Liver (tissue), 9 donors: ENCODE results near the gene CDK8. TPM values are rescaled to one million over a fixed set of nuclear protein-coding genes. Genes with fewer than 3 reads are reported as not detected.

Source experiments
- DNase-seq: peaks from one replicate; pipeline ENCODE4 v3.0.0-alpha.2; 2017; ENCODE audit warnings: low spot score
- H3K27ac ChIP-seq, 2 donors: one replicate each; pipeline ENCODE4 v1.7.0; 2013; ENCODE audit warnings: inconsistent platforms in 2 of 2, low read length in 2 of 2, control low read depth in 1 of 2, low read depth in 1 of 2, mild to moderate bottlenecking in 1 of 2
- H3K27me3 ChIP-seq, 4 donors: one replicate each; pipeline versions ENCODE4 v1.6.1 to v1.7.0; 2013; ENCODE audit warnings: low read length in 3 of 4, inconsistent platforms in 1 of 4, mild to moderate bottlenecking in 1 of 4, moderate library complexity in 1 of 4; ENCODE audit not compliant: control insufficient read depth in 4 of 4, insufficient read depth in 4 of 4
- H3K36me3 ChIP-seq, 4 donors: one replicate each; pipeline versions ENCODE4 v1.6.1 to v1.7.0; 2013; ENCODE audit warnings: low read length in 3 of 4, mild to moderate bottlenecking in 3 of 4, low read depth in 1 of 4, moderate library complexity in 1 of 4; ENCODE audit not compliant: control insufficient read depth in 4 of 4, insufficient read depth in 3 of 4
- H3K4me1 ChIP-seq, 4 donors: one replicate each; pipeline versions ENCODE4 v1.6.1 to v1.7.0; 2013; ENCODE audit warnings: low read length in 3 of 4, mild to moderate bottlenecking in 3 of 4, moderate library complexity in 1 of 4; ENCODE audit not compliant: control insufficient read depth in 4 of 4, insufficient read depth in 4 of 4
- H3K4me3 ChIP-seq, 3 donors: one replicate each; pipeline versions ENCODE4 v1.6.1 to v1.7.0; 2013; ENCODE audit warnings: low read length in 3 of 3, control low read depth in 1 of 3, low read depth in 1 of 3, mild to moderate bottlenecking in 1 of 3
- H3K9ac ChIP-seq, 2 donors: one replicate each; pipeline ENCODE4 v1.7.0; 2013; ENCODE audit warnings: low read length in 2 of 2, mild to moderate bottlenecking in 2 of 2, moderate library complexity in 2 of 2, control low read depth in 1 of 2, low read depth in 1 of 2
- H3K9me3 ChIP-seq, 4 donors: one replicate each; pipeline versions ENCODE4 v1.6.1 to v1.7.0; 2013; ENCODE audit warnings: low read length in 3 of 4; ENCODE audit not compliant: control insufficient read depth in 4 of 4
- EGR1 ChIP-seq, 2 donors: IDR thresholded peaks; 2 replicates each; pipeline ENCODE4 v1.6.1; 2016 to 2018; ENCODE audit warnings: antibody characterized with exemption in 2 of 2, low read depth in 2 of 2
- FOXA1 ChIP-seq: IDR thresholded peaks from 2 replicates; pipeline ENCODE4 v1.6.1; 2016; ENCODE audit warnings: antibody characterized with exemption
- FOXA2 ChIP-seq: IDR thresholded peaks from 2 replicates; pipeline ENCODE4 v1.6.1; 2016; ENCODE audit warnings: antibody characterized with exemption
- GABPA ChIP-seq, 2 donors: IDR thresholded peaks in 1 of 2; conservative IDR thresholded peaks in 1 of 2; 2 replicates each; pipeline ENCODE4 v1.6.1; 2016; ENCODE audit warnings: antibody characterized with exemption in 2 of 2, mild to moderate bottlenecking in 1 of 2, moderate library complexity in 1 of 2
- HNF4A ChIP-seq, 2 donors: conservative IDR thresholded peaks; 2 replicates each; pipeline ENCODE4 v1.6.1; 2016; ENCODE audit warnings: antibody characterized with exemption in 2 of 2, mild to moderate bottlenecking in 2 of 2
- HNF4G ChIP-seq: IDR thresholded peaks from 2 replicates; pipeline ENCODE4 v1.6.1; 2016; ENCODE audit warnings: antibody characterized with exemption
- JUND ChIP-seq, 2 donors: IDR thresholded peaks; 2 replicates each; pipeline ENCODE4 v1.6.1; 2016; ENCODE audit warnings: antibody characterized with exemption in 2 of 2
- NR2F2 ChIP-seq: IDR thresholded peaks from 2 replicates; pipeline ENCODE4 v1.6.1; 2016; ENCODE audit warnings: antibody characterized with exemption
- RAD21 ChIP-seq, 2 donors: IDR thresholded peaks; 2 replicates each; pipeline ENCODE4 v1.6.1; 2016; ENCODE audit warnings: antibody characterized with exemption in 2 of 2, mild to moderate bottlenecking in 2 of 2
- RXRA ChIP-seq, 2 donors: IDR thresholded peaks; 2 replicates each; pipeline ENCODE4 v1.6.1; 2017 to 2018; ENCODE audit warnings: antibody characterized with exemption in 2 of 2, mild to moderate bottlenecking in 1 of 2
- SP1 ChIP-seq: IDR thresholded peaks from 2 replicates; pipeline ENCODE4 v1.6.1; 2018; ENCODE audit warnings: antibody characterized with exemption, mild to moderate bottlenecking
- YY1 ChIP-seq: IDR thresholded peaks from 2 replicates; pipeline ENCODE4 v1.6.1; 2016; ENCODE audit warnings: antibody characterized with exemption, mild to moderate bottlenecking
- ZBTB33 ChIP-seq: IDR thresholded peaks from 2 replicates; pipeline ENCODE4 v1.6.1; 2016; ENCODE audit warnings: antibody characterized with exemption
- WGBS: extraction: QIAGEN DNeasy Blood & Tissue Kit; methylation state at CpG from one replicate; pipeline ENCODE4 v1.1.7; 2013; 5-methylcytosine and 5-hydroxymethylcytosine counted together
- polyA plus RNA-seq, 2 donors: library from polyadenylated mRNA; stranded (reverse) in 1 of 2; unstranded in 1 of 2; fragments of 200-250 nt in 1 of 2; fragments of >200 nt in 1 of 2; fragmentation: Nextera tagmentation in 1 of 2; extraction: Ambion mirVana in 1 of 2; gene quantifications; one replicate each; pipeline versions ENCODE4 v1.2.1 to v1.2.3, GENCODE V29; 2013 to 2015
- total RNA-seq, 2 donors: library from RNA; depleted of rRNA; stranded (reverse); fragments of >200 nt; gene quantifications; one replicate each; pipeline ENCODE4 v1.2.3, GENCODE V29; 2014
- TF ChIP-seq, protein P1 (sequence below): IDR thresholded peaks from 2 replicates; pipeline ENCODE4 v1.6.1; 2016; ENCODE audit warnings: antibody characterized with exemption, mild to moderate bottlenecking
- TF ChIP-seq, protein P2 (sequence below): IDR thresholded peaks from 2 replicates; pipeline ENCODE4 v1.6.1; 2016; ENCODE audit warnings: antibody characterized with exemption
- TF ChIP-seq, protein P3 (sequence below): IDR thresholded peaks from 2 replicates; pipeline ENCODE4 v1.6.1; 2016; ENCODE audit warnings: antibody characterized with exemption
- TF ChIP-seq, protein P4 (sequence below): fragments of 150-350 bp; IDR thresholded peaks from 2 replicates; pipeline ENCODE4 v1.5.1; 2017; ENCODE audit warnings: improper control_type of control experiment, low read depth, low read length; ENCODE audit not compliant: missing input control
- donor health status: healthy.
- donor health status: healthy.
- donor health status: healthy.
- donor health status: healthy.
- donor health status: healthy.

Gene CDK8
- total and polyA plus RNA-seq, 4 donors = 3.3 to 10.8 (median 6.8) TPM

- no peak overlapping the region for H3K4me3 ChIP-seq
- no peaks in the 10 kb centered on the region for H3K4me1 ChIP-seq
- H3K9me3 ChIP-seq = peaks cover 0 to 3% (median 0%) of the 10 kb centered on the region in 4 donors
- H3K9ac ChIP-seq = no peak overlapping the region
- WGBS = 74% methylated on average over 5 of the region's 5 CpGs
- TF ChIP-seq, protein P1, sequence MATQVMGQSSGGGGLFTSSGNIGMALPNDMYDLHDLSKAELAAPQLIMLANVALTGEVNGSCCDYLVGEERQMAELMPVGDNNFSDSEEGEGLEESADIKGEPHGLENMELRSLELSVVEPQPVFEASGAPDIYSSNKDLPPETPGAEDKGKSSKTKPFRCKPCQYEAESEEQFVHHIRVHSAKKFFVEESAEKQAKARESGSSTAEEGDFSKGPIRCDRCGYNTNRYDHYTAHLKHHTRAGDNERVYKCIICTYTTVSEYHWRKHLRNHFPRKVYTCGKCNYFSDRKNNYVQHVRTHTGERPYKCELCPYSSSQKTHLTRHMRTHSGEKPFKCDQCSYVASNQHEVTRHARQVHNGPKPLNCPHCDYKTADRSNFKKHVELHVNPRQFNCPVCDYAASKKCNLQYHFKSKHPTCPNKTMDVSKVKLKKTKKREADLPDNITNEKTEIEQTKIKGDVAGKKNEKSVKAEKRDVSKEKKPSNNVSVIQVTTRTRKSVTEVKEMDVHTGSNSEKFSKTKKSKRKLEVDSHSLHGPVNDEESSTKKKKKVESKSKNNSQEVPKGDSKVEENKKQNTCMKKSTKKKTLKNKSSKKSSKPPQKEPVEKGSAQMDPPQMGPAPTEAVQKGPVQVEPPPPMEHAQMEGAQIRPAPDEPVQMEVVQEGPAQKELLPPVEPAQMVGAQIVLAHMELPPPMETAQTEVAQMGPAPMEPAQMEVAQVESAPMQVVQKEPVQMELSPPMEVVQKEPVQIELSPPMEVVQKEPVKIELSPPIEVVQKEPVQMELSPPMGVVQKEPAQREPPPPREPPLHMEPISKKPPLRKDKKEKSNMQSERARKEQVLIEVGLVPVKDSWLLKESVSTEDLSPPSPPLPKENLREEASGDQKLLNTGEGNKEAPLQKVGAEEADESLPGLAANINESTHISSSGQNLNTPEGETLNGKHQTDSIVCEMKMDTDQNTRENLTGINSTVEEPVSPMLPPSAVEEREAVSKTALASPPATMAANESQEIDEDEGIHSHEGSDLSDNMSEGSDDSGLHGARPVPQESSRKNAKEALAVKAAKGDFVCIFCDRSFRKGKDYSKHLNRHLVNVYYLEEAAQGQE = no peak
- TF ChIP-seq NR2F2 = peak; percentile 55
- no peaks in the 10 kb centered on the region for H3K27me3 ChIP-seq
- H3K36me3 ChIP-seq = no peaks in the 10 kb centered on the region
- H3K27ac ChIP-seq = no peak overlapping the region
- no peak for DNase-seq
Measured at GRCh38 chr13:26246154-26246553, 7.8 kb upstream of the CDK8 start.

- Histone ChIP-seq H3K27me3 (no peaks in the 10 kb centered on the region), H3K9me3 (peaks cover 0 to 3% (median 0%) of the 10 kb centered on the region in 4 donors), H3K9ac (no peak overlapping the region), H3K4me3 (no peak overlapping the region), H3K4me1 (no peaks in the 10 kb centered on the region), H3K36me3 (no peaks in the 10 kb centered on the region), H3K27ac (no peak overlapping the region)
- DNase-seq = no peak
- TF ChIP-seq HNF4A (conservative IDR thresholded peaks at IDR 0.05) (no peak), GABPA (IDR thresholded peaks at IDR 0.05 in 1 of 2, conservative IDR thresholded peaks at IDR 0.05 in 1 of 2) (no peak), ZBTB33 (no peak), FOXA2 (no peak), JUND (IDR thresholded peaks at IDR 0.05) (no peak), FOXA1 (no peak), HNF4G (no peak), RAD21 (IDR thresholded peaks at IDR 0.05) (no peak), RXRA (IDR thresholded peaks at IDR 0.05) (no peak), EGR1 (IDR thresholded peaks at IDR 0.05; ENCODE audit: low read depth in 2 of 2) (no peak), NR2F2 (no peak), YY1 (no peak), SP1 (no peak)
- TF ChIP-seq, protein P1 = no peak
- TF ChIP-seq, protein P2, sequence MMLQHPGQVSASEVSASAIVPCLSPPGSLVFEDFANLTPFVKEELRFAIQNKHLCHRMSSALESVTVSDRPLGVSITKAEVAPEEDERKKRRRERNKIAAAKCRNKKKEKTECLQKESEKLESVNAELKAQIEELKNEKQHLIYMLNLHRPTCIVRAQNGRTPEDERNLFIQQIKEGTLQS = no peak
- TF ChIP-seq, protein P3, sequence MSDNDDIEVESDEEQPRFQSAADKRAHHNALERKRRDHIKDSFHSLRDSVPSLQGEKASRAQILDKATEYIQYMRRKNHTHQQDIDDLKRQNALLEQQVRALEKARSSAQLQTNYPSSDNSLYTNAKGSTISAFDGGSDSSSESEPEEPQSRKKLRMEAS = no peak
- TF ChIP-seq, protein P4, sequence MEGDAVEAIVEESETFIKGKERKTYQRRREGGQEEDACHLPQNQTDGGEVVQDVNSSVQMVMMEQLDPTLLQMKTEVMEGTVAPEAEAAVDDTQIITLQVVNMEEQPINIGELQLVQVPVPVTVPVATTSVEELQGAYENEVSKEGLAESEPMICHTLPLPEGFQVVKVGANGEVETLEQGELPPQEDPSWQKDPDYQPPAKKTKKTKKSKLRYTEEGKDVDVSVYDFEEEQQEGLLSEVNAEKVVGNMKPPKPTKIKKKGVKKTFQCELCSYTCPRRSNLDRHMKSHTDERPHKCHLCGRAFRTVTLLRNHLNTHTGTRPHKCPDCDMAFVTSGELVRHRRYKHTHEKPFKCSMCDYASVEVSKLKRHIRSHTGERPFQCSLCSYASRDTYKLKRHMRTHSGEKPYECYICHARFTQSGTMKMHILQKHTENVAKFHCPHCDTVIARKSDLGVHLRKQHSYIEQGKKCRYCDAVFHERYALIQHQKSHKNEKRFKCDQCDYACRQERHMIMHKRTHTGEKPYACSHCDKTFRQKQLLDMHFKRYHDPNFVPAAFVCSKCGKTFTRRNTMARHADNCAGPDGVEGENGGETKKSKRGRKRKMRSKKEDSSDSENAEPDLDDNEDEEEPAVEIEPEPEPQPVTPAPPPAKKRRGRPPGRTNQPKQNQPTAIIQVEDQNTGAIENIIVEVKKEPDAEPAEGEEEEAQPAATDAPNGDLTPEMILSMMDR = no peak
- 79% methylated on average over 2 of the region's 2 CpGs for WGBS
Measured at GRCh38 chr13:26247011-26247410, 6.9 kb upstream of the CDK8 start.
